CD4-positive, alpha-beta memory T cell (primary cell): ENCODE measurements around the gene TOPAZ1. TPM values are rescaled to one million over a fixed set of nuclear protein-coding genes. Genes with fewer than 3 reads are reported as not detected.
A peak's percentile ranks its signal among the peaks of the same experiment; 100 is the strongest.

Experiments
- CTCF ChIA-PET: fragments of 350-600 bp; sonication (Branson Sonifier 250); formaldehyde crosslinking; loops from one replicate; lab custom pipeline; 2021; ENCODE audit warnings: inconsistent platforms; ENCODE audit not compliant: partially characterized antibody; lab: Charles Lee
- POLR2A ChIA-PET: fragments of 350-600 bp; sonication (Branson Sonifier 250); formaldehyde crosslinking; loops from one replicate; lab custom pipeline; 2021; ENCODE audit not compliant: partially characterized antibody; lab: Charles Lee
- DNase-seq, 5 donors: peaks; one replicate each; pipeline versions ENCODE4 v3.0.0 to v3.0.0-alpha.2; 2020 to 2022; ENCODE audit warnings: mixed read lengths in 1 of 5
- H3K27ac ChIP-seq: one replicate; pipeline ENCODE4 v1.7.0; 2013; ENCODE audit warnings: low read depth, low read length
- H3K27me3 ChIP-seq: 2 replicates; pipeline ENCODE4 v1.7.0; 2013; ENCODE audit warnings: mild to moderate bottlenecking, low read length, moderate library complexity; ENCODE audit not compliant: insufficient read depth
- H3K36me3 ChIP-seq: 2 replicates; pipeline ENCODE4 v1.7.0; 2013; ENCODE audit warnings: mild to moderate bottlenecking, low read length, moderate library complexity; ENCODE audit not compliant: insufficient read depth
- H3K4me1 ChIP-seq: 2 replicates; pipeline ENCODE4 v1.7.0; 2013; ENCODE audit warnings: mild to moderate bottlenecking, low read length, moderate library complexity; ENCODE audit not compliant: insufficient read depth
- H3K4me3 ChIP-seq, 2 donors: one replicate each; pipeline ENCODE4 v1.7.0; 2013; ENCODE audit warnings: low read length in 2 of 2, mild to moderate bottlenecking in 1 of 2
- H3K9me3 ChIP-seq, 2 donors: one replicate each; pipeline ENCODE4 v1.7.0; 2013; ENCODE audit warnings: low read length in 2 of 2, control low read depth in 1 of 2; ENCODE audit not compliant: control insufficient read depth in 1 of 2
- H3K27ac Mint-ChIP-seq, 7 donors: one replicate each; pipeline ENCODE4 v1.8.0; 2020 to 2021; ENCODE audit warnings: mixed read lengths in 7 of 7, mild to moderate bottlenecking in 6 of 7, inconsistent platforms in 3 of 7, moderate library complexity in 3 of 7
- H3K27me3 Mint-ChIP-seq, 2 donors: one replicate each; pipeline ENCODE4 v1.8.0; 2020 to 2021; ENCODE audit warnings: mixed read lengths in 2 of 2
- H3K36me3 Mint-ChIP-seq, 2 donors: one replicate each; pipeline ENCODE4 v1.8.0; 2020 to 2021; ENCODE audit warnings: mixed read lengths in 2 of 2, inconsistent platforms in 1 of 2, mild to moderate bottlenecking in 1 of 2
- H3K4me1 Mint-ChIP-seq, 4 donors: one replicate each; pipeline ENCODE4 v1.8.0; 2020 to 2021; ENCODE audit warnings: mixed read lengths in 4 of 4, mild to moderate bottlenecking in 1 of 4
- H3K4me3 Mint-ChIP-seq, 8 donors: one replicate each; pipeline ENCODE4 v1.8.0; 2020 to 2021; ENCODE audit warnings: mixed read lengths in 8 of 8, mild to moderate bottlenecking in 7 of 8, moderate library complexity in 6 of 8, inconsistent platforms in 3 of 8
- H3K9me3 Mint-ChIP-seq, 8 donors: one replicate each; pipeline ENCODE4 v1.8.0; 2020 to 2021; ENCODE audit warnings: mixed read lengths in 8 of 8, mild to moderate bottlenecking in 5 of 8, inconsistent platforms in 3 of 8, moderate library complexity in 1 of 8
- intact Hi-C: fragments of 100-400 bp; cut with micrococcal nuclease; formaldehyde crosslinking; loops from one replicate; pipeline ENCODE4 v1.15.1; 2023
- polyA plus RNA-seq, 2 donors: library from polyadenylated mRNA; unstranded; fragments of 300-500 nt; fragmentation: Illumina TruSeq; gene quantifications; one replicate each; pipeline ENCODE4 v1.2.3, GENCODE V29; 2021
- total RNA-seq, 2 experiments: library from RNA; stranded (reverse); gene quantifications; one replicate each; pipeline ENCODE4 v1.2.3, GENCODE V29; 2021

TOPAZ1 gene
- not detected for total RNA-seq
- not detected for polyA plus RNA-seq

- H3K9me3 ChIP-seq = no peaks in the 10 kb centered on the region
- H3K27ac ChIP-seq = no peak within 1 kb of the TSS
- Mint-ChIP-seq H3K27me3 (peaks cover 7 to 13% of the 10 kb centered on the region in 2 donors), H3K36me3 (no peaks in the 10 kb centered on the region), H3K4me3 (no peak within 1 kb of the TSS), H3K27ac (no peak within 1 kb of the TSS), H3K4me1 (no peaks in the 10 kb centered on the region), H3K9me3 (peaks cover 0 to 6% (median 0%) of the 10 kb centered on the region in 8 donors)
- ChIA-PET POLR2A (no interaction called here), CTCF (no interaction called here)
- H3K4me3 ChIP-seq = no peak within 1 kb of the TSS
- H3K27me3 ChIP-seq = no peaks in the 10 kb centered on the region
- H3K36me3 ChIP-seq = no peaks in the 10 kb centered on the region
- H3K4me1 ChIP-seq = no peaks in the 10 kb centered on the region
- no peak for DNase-seq
- intact Hi-C loops = no loop called here
These were observed at the start of gene TOPAZ1 for GRCh38 chr3:44241706-44242105. Gene TOPAZ1 (plus strand): TSS chr3:44241886. CDS start chr3:44242054, 168 bp downstream.

DNA sequence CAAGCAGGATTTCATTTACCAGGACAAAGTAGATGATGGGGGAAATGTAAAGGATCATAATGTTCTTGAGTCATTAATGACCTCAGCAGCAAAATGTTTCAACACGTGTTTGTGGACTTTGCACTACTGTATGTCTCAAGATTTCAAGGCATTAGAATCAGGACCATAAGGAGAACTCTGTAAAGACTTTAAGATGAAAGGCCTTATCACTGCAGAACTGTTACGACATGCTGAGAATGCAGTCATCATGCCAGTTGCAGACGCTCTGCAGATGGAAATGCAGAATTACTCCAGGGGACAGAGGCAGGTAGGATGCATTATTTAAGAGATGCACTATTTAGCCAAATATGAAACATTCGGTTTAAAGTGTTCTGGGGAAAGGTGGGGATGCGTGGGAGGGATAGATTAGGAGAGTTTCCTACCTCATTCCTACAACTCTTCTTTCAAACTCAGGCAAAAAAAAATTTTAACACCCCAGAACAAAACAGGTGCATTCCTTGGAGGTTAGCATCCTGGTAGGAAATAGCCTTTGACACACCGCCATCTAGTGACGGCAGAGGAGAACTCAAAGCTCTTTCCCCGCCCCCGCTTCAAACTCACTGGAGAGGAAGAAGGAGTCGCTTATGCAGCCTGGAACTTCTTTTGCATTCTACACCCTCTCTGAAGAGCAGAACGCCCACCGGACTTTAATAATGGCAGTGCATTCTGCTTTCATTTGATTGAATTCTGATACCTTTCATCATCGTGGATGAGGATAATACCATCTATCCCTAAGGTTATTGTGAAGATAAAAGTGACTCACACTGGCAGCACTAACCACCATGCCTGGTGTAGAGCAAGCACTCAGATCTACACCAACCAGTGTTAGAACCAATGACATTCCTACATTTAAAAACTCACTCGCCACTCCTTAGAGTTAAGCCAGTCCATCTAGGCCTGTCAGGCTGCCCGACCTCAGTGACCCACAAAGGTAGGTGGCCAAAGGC is 43.1 kb upstream of the TOPAZ1 start:
- H3K9me3 Mint-ChIP-seq = no peaks in the 10 kb centered on the region
- no peaks in the 10 kb centered on the region for H3K36me3 ChIP-seq
- H3K4me1 Mint-ChIP-seq = peaks cover 0 to 6% (median under 1%) of the 10 kb centered on the region in 4 donors
- no peak overlapping the region for H3K27ac Mint-ChIP-seq
- H3K9me3 ChIP-seq = no peaks in the 10 kb centered on the region
- intact Hi-C loops = loop anchor here (1.0 to 5.0 kb wide), 5 partner anchors 429 to 1416 kb away; no protein-coding TSS in a partner anchor
- no peaks in the 10 kb centered on the region for H3K36me3 Mint-ChIP-seq
- H3K27me3 ChIP-seq = no peaks in the 10 kb centered on the region
- no peaks in the 10 kb centered on the region for H3K4me1 ChIP-seq
- ChIA-PET CTCF (interaction anchor here (0.7 to 2.8 kb wide), 13 partner anchors 8 to 1316 kb away, joined by 3 to 10 read pairs (median 4); no protein-coding TSS in a partner anchor), POLR2A (no interaction called here)
- H3K4me3 Mint-ChIP-seq = no peak overlapping the region
- peak; percentile 52 to 62 (median 56) for DNase-seq
- H3K27ac ChIP-seq = no peak overlapping the region
- no peak overlapping the region for H3K4me3 ChIP-seq
- peaks cover 5 to 18% of the 10 kb centered on the region in 2 donors for H3K27me3 Mint-ChIP-seq

- H3K27ac ChIP-seq = no peak overlapping the region
- H3K27ac Mint-ChIP-seq = no peak overlapping the region
- peaks cover 2% of the 10 kb centered on the region for H3K27me3 ChIP-seq
- H3K4me1 Mint-ChIP-seq = peaks cover 18 to 21% (median 20%) of the 10 kb centered on the region in 4 donors
- H3K4me3 Mint-ChIP-seq = no peak overlapping the region
- no peaks in the 10 kb centered on the region for H3K9me3 Mint-ChIP-seq
- no peaks in the 10 kb centered on the region for H3K36me3 ChIP-seq
- DNase-seq = no peak
- H3K27me3 Mint-ChIP-seq = peaks cover 18 to 31% of the 10 kb centered on the region in 2 donors
- intact Hi-C loops = no loop called here
- ChIA-PET POLR2A (no interaction called here), CTCF (interaction anchor here (1.2 kb wide), 1 partner anchor 8 kb away, joined by 4 read pairs; no protein-coding TSS in a partner anchor)
- peaks cover 0 to 3% of the 10 kb centered on the region in 2 donors for H3K36me3 Mint-ChIP-seq
- H3K4me1 ChIP-seq = peaks cover 19% of the 10 kb centered on the region
- no peak overlapping the region for H3K4me3 ChIP-seq
- no peaks in the 10 kb centered on the region for H3K9me3 ChIP-seq
These were observed 35.4 kb upstream of the TOPAZ1 start for GRCh38 chr3:44206261-44206660.

DNA sequence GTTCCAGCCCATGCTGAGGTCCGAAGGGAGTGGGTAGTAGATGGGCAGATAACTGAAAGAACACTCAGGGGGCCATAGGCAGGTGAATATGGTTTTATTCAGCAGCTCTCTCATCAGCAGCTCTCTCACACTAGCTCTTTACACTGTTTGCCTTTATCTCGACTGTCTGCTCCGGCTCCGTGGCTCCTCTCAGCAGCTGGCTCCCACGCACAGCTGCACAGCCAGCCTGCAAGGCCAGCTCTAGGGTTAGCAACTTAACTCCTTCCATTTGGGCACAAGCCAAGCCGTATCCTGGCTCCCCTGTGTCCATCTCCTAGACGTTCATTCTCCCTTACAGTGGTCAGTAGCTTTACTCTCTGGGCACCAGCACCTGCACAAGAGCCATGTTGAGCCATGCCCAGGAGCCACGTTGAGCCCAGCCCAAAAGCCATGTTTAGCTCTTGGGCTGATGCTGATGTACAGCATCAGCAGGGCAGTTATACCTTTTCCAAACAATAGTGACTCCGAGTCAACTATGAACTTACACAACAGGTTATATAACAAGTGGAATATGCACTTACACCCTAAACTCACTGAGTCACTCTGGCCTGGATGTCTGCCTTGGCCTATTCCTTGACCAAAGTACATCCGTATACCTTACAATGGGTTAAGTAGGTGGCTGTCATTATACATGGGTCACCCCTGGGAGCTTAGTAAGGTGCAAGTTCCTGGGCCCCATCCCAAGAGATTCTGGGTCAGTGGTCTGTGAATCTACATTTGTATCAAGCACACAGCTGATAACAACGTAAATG is 34.6 kb upstream of the TOPAZ1 start:
- Histone ChIP-seq H3K4me3 (no peak overlapping the region), H3K27ac (no peak overlapping the region), H3K4me1 (peaks cover 19% of the 10 kb centered on the region), H3K27me3 (peaks cover 4% of the 10 kb centered on the region), H3K36me3 (no peaks in the 10 kb centered on the region), H3K9me3 (no peaks in the 10 kb centered on the region)
- POLR2A ChIA-PET = no interaction called here
- H3K27me3 Mint-ChIP-seq = peaks cover 18 to 36% of the 10 kb centered on the region in 2 donors
- H3K9me3 Mint-ChIP-seq = no peaks in the 10 kb centered on the region
- peaks cover 0 to 3% of the 10 kb centered on the region in 2 donors for H3K36me3 Mint-ChIP-seq
- H3K4me3 Mint-ChIP-seq = no peak overlapping the region
- CTCF ChIA-PET = interaction anchor here (1.2 kb wide), 1 partner anchor 9 kb away, joined by 4 read pairs; no protein-coding TSS in a partner anchor
- peaks cover 18 to 21% (median 20%) of the 10 kb centered on the region in 4 donors for H3K4me1 Mint-ChIP-seq
- DNase-seq = no peak
- intact Hi-C loops = no loop called here
- peak overlapping the region in 2 of 7 donors; percentile 42 to 48 for H3K27ac Mint-ChIP-seq

DNA sequence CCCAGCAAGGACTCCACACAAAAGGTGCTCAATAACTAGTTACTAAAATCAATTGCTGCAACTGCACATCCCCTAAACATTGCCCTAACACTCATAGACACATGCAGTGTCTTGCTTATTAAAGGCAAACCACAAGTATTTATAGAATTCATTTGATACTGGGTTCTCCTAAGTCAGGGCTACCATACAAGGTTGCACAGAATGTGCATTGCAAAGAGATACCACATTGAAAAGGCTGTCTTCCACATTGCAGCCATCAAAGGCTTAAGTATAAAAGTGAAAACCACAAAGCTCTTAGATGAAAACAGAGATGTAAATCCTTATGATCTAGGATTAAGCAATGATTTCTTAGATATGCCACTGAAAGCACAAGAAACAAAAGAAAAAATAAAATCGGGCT is 33.6 kb upstream of the TOPAZ1 start:
- H3K27ac ChIP-seq = no peak overlapping the region
- no peaks in the 10 kb centered on the region for H3K36me3 ChIP-seq
- peaks cover 18 to 21% (median 20%) of the 10 kb centered on the region in 4 donors for H3K4me1 Mint-ChIP-seq
- H3K9me3 ChIP-seq = no peaks in the 10 kb centered on the region
- H3K36me3 Mint-ChIP-seq = peaks cover 0 to 3% of the 10 kb centered on the region in 2 donors
- H3K9me3 Mint-ChIP-seq = no peaks in the 10 kb centered on the region
- DNase-seq = peak in 4 of 5 donors; percentile 39 to 48 (median 43)
- H3K4me3 ChIP-seq = no peak overlapping the region
- H3K27me3 ChIP-seq = peaks cover 4% of the 10 kb centered on the region
- H3K4me3 Mint-ChIP-seq = peak overlapping the region in 5 of 8 donors; percentile 5 to 39 (median 24)
- CTCF ChIA-PET = no interaction called here
- POLR2A ChIA-PET = no interaction called here
- H3K27ac Mint-ChIP-seq = no peak overlapping the region
- peaks cover 18 to 30% of the 10 kb centered on the region in 2 donors for H3K27me3 Mint-ChIP-seq
- intact Hi-C loops = no loop called here
- peaks cover 19% of the 10 kb centered on the region for H3K4me1 ChIP-seq

GRCh38 chr3:44208568-44208967 is 33.1 kb upstream of the TOPAZ1 start:
- no peak overlapping the region for H3K27ac ChIP-seq
- Mint-ChIP-seq H3K4me3 (peak overlapping the region in 4 of 8 donors; percentile 5 to 39 (median 23)), H3K4me1 (peaks cover 18 to 21% (median 20%) of the 10 kb centered on the region in 4 donors), H3K36me3 (peaks cover 0 to 3% of the 10 kb centered on the region in 2 donors), H3K27me3 (peaks cover 18 to 30% of the 10 kb centered on the region in 2 donors), H3K27ac (no peak overlapping the region), H3K9me3 (no peaks in the 10 kb centered on the region)
- no peak overlapping the region for H3K4me3 ChIP-seq
- no peaks in the 10 kb centered on the region for H3K9me3 ChIP-seq
- POLR2A ChIA-PET = no interaction called here
- CTCF ChIA-PET = no interaction called here
- H3K27me3 ChIP-seq = peaks cover 4% of the 10 kb centered on the region
- H3K36me3 ChIP-seq = no peaks in the 10 kb centered on the region
- peaks cover 19% of the 10 kb centered on the region for H3K4me1 ChIP-seq
- intact Hi-C loops = no loop called here
- no peak for DNase-seq
